ENCODE data around the gene MOSPD3.

DNA sequence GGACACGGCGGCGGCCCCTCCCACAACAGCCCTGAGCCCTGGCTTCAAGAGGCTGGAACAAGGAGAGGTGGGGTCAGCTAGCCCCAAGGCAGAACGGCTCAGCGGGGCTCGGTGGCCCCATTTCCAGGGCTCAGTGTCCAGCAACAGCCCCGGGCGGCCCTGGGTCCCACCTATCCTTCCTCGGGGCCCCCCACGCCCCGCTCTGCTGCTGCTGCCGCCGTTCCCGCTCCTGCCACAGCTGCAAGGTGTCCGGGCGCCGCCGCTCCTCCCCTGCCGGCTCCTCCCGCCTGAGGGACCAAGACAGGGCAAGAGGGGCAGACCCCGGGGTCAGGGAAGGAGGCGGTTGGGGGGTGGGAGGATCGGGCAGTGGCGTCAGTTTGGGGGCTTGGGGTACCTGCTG, 35.2 kb upstream of the MOSPD3 start:
- TF ChIP-seq CTCF (IDR thresholded peaks at IDR 0.05; ENCODE audit: low read length) (no peak), EZH2 (IDR thresholded peaks at IDR 0.05; ENCODE audit: borderline replicate concordance, low read length) (no peak)

Data from OCI-LY1 (cell line).